ENCODE measurements around the gene ITGA2.

Gene ITGA2

DNA sequence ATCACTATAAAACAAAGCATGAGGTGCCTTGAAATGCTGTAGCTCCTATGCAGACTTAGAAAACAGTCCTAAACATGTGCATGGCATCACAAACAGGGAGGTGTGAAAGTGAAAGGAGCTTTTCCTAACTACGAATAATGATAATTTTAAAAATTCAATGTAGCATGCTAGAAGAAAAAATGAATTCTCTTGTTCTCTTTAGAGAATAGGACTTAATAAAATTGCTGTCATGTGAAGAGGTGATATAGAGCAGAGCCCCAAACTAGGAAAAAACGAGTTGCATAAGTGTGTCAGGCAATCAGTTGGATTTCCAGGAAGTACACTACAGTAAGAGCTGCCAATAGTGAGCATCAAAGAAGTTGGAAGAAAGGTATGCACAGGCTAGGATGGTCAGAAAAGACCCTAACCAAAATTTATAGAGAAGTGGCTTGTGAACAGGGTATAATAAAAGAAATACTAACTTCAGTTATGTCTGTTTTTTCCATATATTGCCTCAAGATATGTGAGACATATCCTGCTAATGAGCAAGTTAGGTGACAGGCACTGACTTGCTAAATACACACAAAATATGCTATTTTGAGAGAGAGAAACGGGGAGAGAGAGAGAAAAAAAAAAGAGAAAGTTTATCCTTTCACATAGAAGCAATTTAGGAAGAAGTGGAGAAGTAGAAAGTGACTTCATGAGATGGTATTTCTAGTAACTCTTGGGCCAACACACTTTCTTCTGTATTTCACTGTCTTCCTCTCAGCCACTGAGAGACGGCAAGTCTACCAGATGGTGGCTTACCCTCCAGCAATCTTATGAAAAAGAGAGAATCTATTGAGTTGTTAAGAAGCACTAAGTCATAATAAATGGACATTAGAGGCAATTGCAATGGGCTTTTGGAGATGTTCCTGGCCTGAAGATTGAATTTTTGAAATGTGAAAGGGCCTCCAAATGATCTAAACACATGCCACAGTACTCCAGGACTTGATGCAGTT lies 18.0 kb downstream of the ITGA2 start:
- H3K4me3 ChIP-seq (ENCODE audit: low read depth, low read length) = no peak overlapping the region
- TF ChIP-seq, protein P1, sequence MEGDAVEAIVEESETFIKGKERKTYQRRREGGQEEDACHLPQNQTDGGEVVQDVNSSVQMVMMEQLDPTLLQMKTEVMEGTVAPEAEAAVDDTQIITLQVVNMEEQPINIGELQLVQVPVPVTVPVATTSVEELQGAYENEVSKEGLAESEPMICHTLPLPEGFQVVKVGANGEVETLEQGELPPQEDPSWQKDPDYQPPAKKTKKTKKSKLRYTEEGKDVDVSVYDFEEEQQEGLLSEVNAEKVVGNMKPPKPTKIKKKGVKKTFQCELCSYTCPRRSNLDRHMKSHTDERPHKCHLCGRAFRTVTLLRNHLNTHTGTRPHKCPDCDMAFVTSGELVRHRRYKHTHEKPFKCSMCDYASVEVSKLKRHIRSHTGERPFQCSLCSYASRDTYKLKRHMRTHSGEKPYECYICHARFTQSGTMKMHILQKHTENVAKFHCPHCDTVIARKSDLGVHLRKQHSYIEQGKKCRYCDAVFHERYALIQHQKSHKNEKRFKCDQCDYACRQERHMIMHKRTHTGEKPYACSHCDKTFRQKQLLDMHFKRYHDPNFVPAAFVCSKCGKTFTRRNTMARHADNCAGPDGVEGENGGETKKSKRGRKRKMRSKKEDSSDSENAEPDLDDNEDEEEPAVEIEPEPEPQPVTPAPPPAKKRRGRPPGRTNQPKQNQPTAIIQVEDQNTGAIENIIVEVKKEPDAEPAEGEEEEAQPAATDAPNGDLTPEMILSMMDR (IDR thresholded peaks at IDR 0.05; ENCODE audit: low read depth, low read length) = no peak

DNA sequence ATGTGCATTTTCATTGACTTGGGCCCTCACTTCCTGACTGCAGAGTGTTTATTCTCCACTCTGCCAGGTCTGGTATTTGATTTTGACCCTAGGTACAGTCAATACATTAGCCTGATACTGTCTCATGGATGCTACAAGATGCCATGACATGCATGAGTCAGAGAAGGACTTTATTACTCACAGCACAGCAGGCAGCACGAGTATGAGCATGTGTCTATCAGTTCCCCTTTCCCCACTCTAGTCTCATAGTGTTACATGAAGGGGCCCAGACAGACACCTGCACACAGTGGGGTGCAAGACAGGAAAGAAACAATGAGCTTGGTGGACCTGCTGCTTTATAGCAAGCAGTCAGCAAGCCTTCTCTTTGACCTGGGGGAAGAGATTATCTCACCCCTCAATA lies 19.6 kb downstream of the ITGA2 start:
- no peak overlapping the region for H3K4me3 ChIP-seq (ENCODE audit: low read depth, low read length)
- TF ChIP-seq, protein P1 (IDR thresholded peaks at IDR 0.05; ENCODE audit: low read depth, low read length) = no peak

DNA sequence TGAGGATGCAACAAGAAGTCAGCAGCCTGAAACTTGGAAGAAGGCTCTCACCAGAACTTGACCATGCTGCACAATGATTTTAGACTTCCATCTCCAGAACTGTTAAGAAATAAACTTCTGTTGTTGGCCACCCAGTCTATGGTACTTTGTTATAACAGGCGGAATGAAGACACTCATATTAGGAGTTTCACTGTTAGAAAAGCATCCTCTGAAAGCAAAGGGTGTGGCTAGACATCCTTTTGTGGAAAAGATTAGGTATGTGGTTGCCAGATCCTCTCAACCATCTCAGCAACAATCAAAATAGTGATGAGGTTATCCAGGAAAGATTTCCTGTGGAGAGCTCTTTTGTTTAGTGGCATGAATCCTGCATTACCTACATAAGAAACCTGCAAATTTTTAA lies 20.7 kb downstream of the ITGA2 start:
- TF ChIP-seq, protein P1 (IDR thresholded peaks at IDR 0.05; ENCODE audit: low read depth, low read length) = no peak
- H3K4me3 ChIP-seq (ENCODE audit: low read depth, low read length) = no peak overlapping the region

DNA sequence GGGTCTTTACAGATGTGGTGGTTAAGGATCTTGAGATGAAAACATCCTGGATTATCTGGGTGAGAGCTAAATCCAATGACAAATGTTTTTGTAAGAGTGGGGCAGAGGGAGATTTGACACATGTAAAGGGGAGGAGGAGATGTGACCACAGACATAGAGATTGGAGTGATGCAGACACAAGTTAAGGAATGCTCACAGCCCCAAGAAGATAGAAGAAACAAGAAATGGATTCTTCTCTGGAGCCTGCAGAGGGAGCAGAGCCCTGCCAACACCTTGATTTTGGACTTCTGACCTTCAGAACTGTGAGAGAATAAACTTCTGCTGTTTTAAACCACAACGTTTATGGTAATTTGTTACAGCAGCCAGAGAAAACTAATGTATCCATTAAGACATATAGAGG lies 21.7 kb downstream of the ITGA2 start:
- H3K4me3 ChIP-seq (ENCODE audit: low read depth, low read length) = no peak overlapping the region
- TF ChIP-seq, protein P1 (IDR thresholded peaks at IDR 0.05; ENCODE audit: low read depth, low read length) = no peak

DNA sequence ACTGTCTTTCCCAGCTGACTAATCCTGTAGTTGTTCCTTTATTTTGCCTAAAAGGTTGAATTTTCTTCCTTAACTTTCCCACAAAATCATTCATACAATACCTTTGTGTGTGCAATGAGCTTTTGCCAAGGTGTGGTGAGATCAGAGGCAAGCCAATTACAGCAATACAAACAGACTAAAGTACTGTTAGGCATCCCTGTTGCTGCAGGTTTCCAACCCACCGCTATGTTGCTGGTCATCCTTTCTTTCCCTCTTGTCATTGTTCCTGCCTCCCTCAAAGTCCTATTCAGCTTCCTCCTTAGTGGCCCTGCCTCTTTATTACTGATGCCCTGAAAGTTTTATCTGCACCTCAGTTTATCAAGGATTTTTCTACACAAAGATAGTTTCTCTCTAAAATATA lies 22.1 kb downstream of the ITGA2 start:
- TF ChIP-seq, protein P1 (IDR thresholded peaks at IDR 0.05; ENCODE audit: low read depth, low read length) = no peak
- no peak overlapping the region for H3K4me3 ChIP-seq (ENCODE audit: low read depth, low read length)

DNA sequence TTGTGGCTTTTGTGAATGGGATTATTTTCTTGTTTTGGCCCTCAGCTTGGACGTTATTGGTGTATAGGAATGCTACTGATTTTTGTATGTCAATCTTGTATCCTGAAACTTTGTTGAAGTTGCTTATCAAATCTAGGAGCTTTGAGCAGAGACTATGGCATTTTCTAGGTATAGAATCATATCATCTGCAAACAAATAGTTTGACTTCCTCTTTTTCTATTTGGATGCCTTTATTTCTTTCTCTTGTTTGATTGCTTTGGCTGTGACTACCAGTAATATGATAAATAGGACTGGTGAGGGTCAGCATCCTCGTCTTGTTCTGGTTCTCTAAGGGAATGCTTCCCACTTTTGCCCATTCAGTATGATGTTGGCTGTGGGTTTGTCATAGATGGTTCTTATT lies 24.7 kb downstream of the ITGA2 start:
- TF ChIP-seq, protein P1 (IDR thresholded peaks at IDR 0.05; ENCODE audit: low read depth, low read length) = no peak
- no peak overlapping the region for H3K4me3 ChIP-seq (ENCODE audit: low read depth, low read length)

DNA sequence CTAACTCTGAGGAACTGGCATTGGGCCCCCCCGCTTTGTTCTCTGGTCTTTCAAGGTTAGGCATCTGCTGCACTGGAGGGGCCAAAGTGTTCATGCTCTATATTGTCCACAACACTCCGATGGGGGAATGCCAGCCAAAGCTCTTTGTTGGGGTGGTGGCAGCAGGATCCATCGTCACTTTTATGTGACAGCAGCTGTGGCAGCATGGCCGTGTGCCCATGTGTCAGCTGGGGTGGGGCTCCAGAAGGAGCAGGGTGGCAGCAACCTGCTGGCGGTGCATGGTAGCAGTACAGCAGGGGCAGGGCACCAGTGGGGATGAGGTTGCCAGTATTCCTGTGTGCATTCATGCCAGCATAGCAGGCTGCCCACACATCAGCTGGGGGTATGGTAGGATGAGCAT lies 28.2 kb downstream of the ITGA2 start:
- TF ChIP-seq, protein P1 (IDR thresholded peaks at IDR 0.05; ENCODE audit: low read depth, low read length) = no peak

More for the DNA sequence above, 28.2 kb downstream of the ITGA2 start:
- H3K4me3 ChIP-seq (ENCODE audit: low read depth, low read length) = no peak overlapping the region

Data from WI38 (cell line).